K562 treated with DMSO at 1 percent for 12 hours (cell line): Measurements from ENCODE around the gene ZNF334. TPM values are rescaled to one million over a fixed set of nuclear protein-coding genes. Genes with fewer than 3 reads are reported as not detected.

Experiments
- total RNA-seq: library from RNA; unstranded; fragments of 300-600 nt; gene quantifications from 2 replicates; pipeline ENCODE4 v1.2.3, GENCODE V29; 2022; ENCODE audit not compliant: insufficient read depth

The ZNF334 gene
- 0.32 and 0.53 TPM in 2 replicates for total RNA-seq

DNA sequence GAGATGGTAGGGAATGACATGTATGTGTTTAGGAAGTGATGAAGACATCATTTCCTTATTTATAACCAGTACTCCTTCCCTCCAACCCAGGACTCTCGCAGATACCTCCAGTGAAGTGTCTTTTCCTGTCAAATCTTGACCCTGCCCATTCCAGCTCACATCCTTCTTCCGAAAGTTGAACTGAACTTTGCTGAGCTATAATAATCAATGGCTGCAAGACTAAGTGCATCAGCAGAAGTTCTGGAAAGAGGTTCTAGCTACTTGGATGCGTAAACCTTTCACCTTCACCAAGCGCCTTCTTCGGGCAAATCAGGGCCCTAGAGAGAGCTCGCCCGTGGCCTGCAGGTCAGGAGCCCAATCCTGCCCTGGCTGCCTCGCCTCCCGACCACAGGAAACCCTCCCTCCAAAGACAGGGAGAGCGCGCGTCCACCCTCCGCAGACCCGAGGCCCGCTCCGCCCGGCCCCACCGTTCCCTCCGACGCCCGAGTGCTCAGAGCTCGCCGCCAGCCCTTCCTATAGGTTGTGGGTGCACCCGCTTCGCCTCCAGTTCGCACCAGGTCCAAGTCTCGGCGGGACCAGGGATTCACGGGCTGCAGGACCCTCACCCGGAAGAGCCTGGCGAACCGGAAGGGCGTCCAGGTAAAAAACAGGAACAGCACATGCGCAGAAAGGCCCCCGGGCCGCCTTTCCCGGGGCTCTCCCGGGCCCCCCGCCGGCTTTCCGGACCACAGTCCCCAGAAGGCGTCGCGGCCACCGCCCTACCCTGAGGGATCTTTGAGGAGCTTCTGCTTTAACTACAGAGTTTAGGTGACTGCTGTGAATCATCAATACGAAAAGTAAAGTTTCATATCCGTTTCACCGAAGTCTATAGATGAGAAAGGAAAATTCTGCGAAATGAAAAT lies at the start of gene ZNF334:
TSS of gene ZNF334 (minus strand) at position 617 of the 902 bp plus-strand sequence. CDS start 1,457 bp downstream, outside the sequence.

DNA sequence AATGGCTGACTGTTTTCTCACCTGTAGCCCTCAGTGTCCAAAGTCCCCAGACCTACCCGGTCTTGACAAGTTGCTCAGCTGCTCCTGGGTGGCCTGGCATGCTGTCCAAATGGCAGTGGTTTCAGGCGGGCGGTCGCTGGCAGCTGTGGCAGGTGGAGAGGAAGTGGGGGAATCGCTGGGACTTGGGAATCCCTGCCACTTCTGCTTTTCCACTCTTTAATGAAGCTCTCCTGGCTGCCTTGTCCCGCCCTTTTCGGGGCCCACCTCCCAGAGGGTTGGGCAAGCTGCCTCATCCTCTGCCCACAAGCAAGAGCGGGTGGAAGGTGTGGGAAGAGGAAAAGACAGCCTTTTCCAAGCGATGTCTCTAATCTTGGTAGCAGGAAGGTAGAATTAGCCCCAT lies 37.1 kb upstream of the ZNF334 start, which contains the start of gene OCSTAMP:
TSS of gene OCSTAMP (minus strand) at position 194 of the 400 bp plus-strand sequence. CDS start at position 100, 94 bp downstream.

Other genes with a start within 250 kb of the ZNF334 start
- not detected in 2 replicates for gene CDH22, start 205.1 kb downstream of the ZNF334 start, total RNA-seq
- gene ELMO2, start 106.9 kb downstream of the ZNF334 start, total RNA-seq, result 12.1 and 24.8 TPM in 2 replicates
- not detected in 2 replicates for gene OCSTAMP, start 37.1 kb upstream of the ZNF334 start, total RNA-seq
- 4.3 and 10.3 TPM in 2 replicates for gene SLC13A3, start 137.9 kb upstream of the ZNF334 start, total RNA-seq
- 9.5 and 10.9 TPM in 2 replicates for gene TP53RK, start 175.9 kb upstream of the ZNF334 start, total RNA-seq
- 0.28 and 2.0 TPM in 2 replicates for gene SLC2A10, start 196.1 kb upstream of the ZNF334 start, total RNA-seq